Keratinocyte (primary cell): Measurements from ENCODE around the gene TP63. TPM values are rescaled to one million over a fixed set of nuclear protein-coding genes. Genes with fewer than 3 reads are reported as not detected.
A peak's percentile ranks its signal among the peaks of the same experiment; 100 is the strongest.

Source experiments
- DNase-seq: peaks from one replicate; pipeline ENCODE4 v3.0.0-alpha.2; 2011; ENCODE audit warnings: low read depth, missing footprints, low spot score
- FAIRE-seq: peaks from 2 replicates; lab custom pipeline; 2011; peaks lifted over from hg19 to GRCh38; lab: Jason Lieb, UNC
- H2AFZ ChIP-seq: 2 replicates; pipeline ENCODE4 v1.6.0; 2012; ENCODE audit warnings: low read length, control low read depth, inconsistent platforms; ENCODE audit not compliant: control insufficient read depth
- H3K27ac ChIP-seq: 2 replicates; pipeline ENCODE4 v1.5.1; 2011; ENCODE audit warnings: low read length; ENCODE audit not compliant: control insufficient read depth, insufficient read depth
- H3K27me3 ChIP-seq: 3 replicates; pipeline ENCODE4 v1.6.0; 2011; ENCODE audit warnings: low read length; ENCODE audit not compliant: control insufficient read depth, insufficient read depth; ENCODE audit errors: extremely low read depth
- H3K36me3 ChIP-seq, 2 experiments: 2 replicates in 1 of 2; 3 replicates in 1 of 2; pipeline ENCODE4 v1.5.1; 2011; ENCODE audit warnings: low read length in 2 of 2, mild to moderate bottlenecking in 1 of 2; ENCODE audit not compliant: control insufficient read depth in 2 of 2, insufficient read depth in 2 of 2; ENCODE audit errors: extremely low read depth in 1 of 2
- H3K4me1 ChIP-seq: 3 replicates; pipeline ENCODE4 v1.5.1; 2011; ENCODE audit warnings: low read length; ENCODE audit not compliant: control insufficient read depth, insufficient read depth; ENCODE audit errors: extremely low read depth
- H3K4me2 ChIP-seq: 3 replicates; pipeline ENCODE4 v1.6.0; 2011; ENCODE audit warnings: low read depth, low read length; ENCODE audit not compliant: control insufficient read depth, insufficient read depth; ENCODE audit errors: extremely low read depth
- H3K4me3 ChIP-seq, 3 experiments: fragments of 200-600 bp in 1 of 3; sonication (generic) in 1 of 3; 2 replicates in 2 of 3; 3 replicates in 1 of 3; pipeline ENCODE4 v1.5.1; 2011 to 2016; ENCODE audit warnings: low read length in 3 of 3, mild to moderate bottlenecking in 3 of 3, control low read depth in 2 of 3, inconsistent platforms in 1 of 3, low read depth in 1 of 3, mixed read lengths in 1 of 3, mixed run types in 1 of 3, moderate library complexity in 1 of 3; ENCODE audit not compliant: control insufficient read depth in 2 of 3, insufficient read depth in 2 of 3; ENCODE audit errors: extremely low read depth in 1 of 3
- H3K79me2 ChIP-seq: 2 replicates; pipeline ENCODE4 v1.6.0; 2012; ENCODE audit warnings: low read length; ENCODE audit not compliant: control insufficient read depth, insufficient read depth
- H3K9ac ChIP-seq: 3 replicates; pipeline ENCODE4 v1.6.0; 2011; ENCODE audit warnings: low read length; ENCODE audit not compliant: control insufficient read depth, insufficient read depth; ENCODE audit errors: extremely low read depth
- H3K9me1 ChIP-seq: 3 replicates; pipeline ENCODE4 v1.6.0; 2011; ENCODE audit warnings: low read length; ENCODE audit not compliant: control insufficient read depth, insufficient read depth; ENCODE audit errors: extremely low read depth
- H3K9me3 ChIP-seq: 2 replicates; pipeline ENCODE4 v1.5.1; 2012; ENCODE audit warnings: low read depth, low read length; ENCODE audit not compliant: control insufficient read depth
- H4K20me1 ChIP-seq: 3 replicates; pipeline ENCODE4 v1.6.0; 2011; ENCODE audit warnings: low read length; ENCODE audit not compliant: control insufficient read depth, insufficient read depth; ENCODE audit errors: extremely low read depth
- EZH2 ChIP-seq: IDR thresholded peaks from one replicate; pipeline ENCODE4 v1.6.1; 2012; ENCODE audit warnings: inconsistent platforms, mild to moderate bottlenecking, low read length, moderate library complexity
- dilution Hi-C: fragments of 300-500 bp; cut with MboI; formaldehyde crosslinking; loops from one replicate; pipeline ENCODE4 v1.7.0; 2020; ENCODE audit warnings: low sequenced_read_pairs; ENCODE audit not compliant: extremely low pct_ligation_motif_present
- polyA plus RNA-seq, 5 experiments: library from polyadenylated mRNA; depleted of rRNA in 3 of 5; stranded (reverse) in 3 of 5; stranded (forward) in 1 of 5; unstranded in 1 of 5; fragments of >200 nt; gene quantifications; 1 replicate in 1 of 5; 2 replicates in 3 of 5; 3 replicates in 1 of 5; pipeline versions ENCODE4 v1.2.1 to v1.2.3, GENCODE V29; 2011 to 2012; ENCODE audit warnings: missing spikeins in 2 of 5, low read depth in 1 of 5, low replicate concordance in 1 of 5
- TF ChIP-seq, protein P1 (sequence below), 3 experiments: IDR thresholded peaks in 1 of 3; conservative IDR thresholded peaks in 1 of 3; optimal IDR thresholded peaks in 1 of 3; 2 replicates in 2 of 3; 3 replicates in 1 of 3; pipeline versions ENCODE3 to v1.5.1; 2011; ENCODE audit warnings: low read length in 3 of 3, mild to moderate bottlenecking in 3 of 3, moderate library complexity in 2 of 3, control low read depth in 1 of 3, inconsistent platforms in 1 of 3; ENCODE audit not compliant: insufficient read depth in 2 of 3; ENCODE audit errors: extremely low read depth in 1 of 3

TP63 gene
- polyA plus RNA-seq, 1 donor (not counting 4 experiments of a cell fraction or from before 2014, with no cell fraction given), result 214 TPM

DNA sequence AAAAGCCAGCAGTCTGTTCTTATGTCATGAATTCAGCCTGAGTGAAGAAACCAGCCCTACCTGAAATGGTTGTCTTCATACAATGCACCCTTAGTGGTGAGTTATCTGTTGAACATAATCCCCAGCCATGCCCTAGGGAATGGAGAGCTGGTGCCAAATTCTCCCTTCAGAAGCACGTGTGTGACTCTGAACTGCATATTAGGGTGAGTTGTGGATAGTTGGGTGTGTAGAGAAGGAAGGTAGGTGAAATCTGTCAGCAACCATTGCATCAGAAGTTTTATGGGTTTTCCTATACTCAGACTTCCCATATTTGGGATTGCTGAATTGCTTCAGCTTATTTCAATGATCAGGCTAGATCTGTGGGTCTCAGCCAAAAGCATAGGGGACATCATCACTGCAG is 46.5 kb upstream of the TP63 start:
- FAIRE-seq, result no peak
- Histone ChIP-seq H3K27ac (peak overlapping the region; percentile 36), H4K20me1 (no peaks in the 10 kb centered on the region), H3K36me3 (no peaks in the 10 kb centered on the region), H3K4me3 (no peak overlapping the region), H3K9me3 (no peaks in the 10 kb centered on the region), H3K79me2 (no peaks in the 10 kb centered on the region), H3K9me1 (no peaks in the 10 kb centered on the region), H2AFZ (no peak overlapping the region), H3K4me2 (peak overlapping the region; percentile 18), H3K9ac (no peak overlapping the region), H3K27me3 (no peaks in the 10 kb centered on the region), H3K4me1 (peaks cover 57% of the 10 kb centered on the region)
- dilution Hi-C loops, result no loop called here
- TF ChIP-seq, protein P1, sequence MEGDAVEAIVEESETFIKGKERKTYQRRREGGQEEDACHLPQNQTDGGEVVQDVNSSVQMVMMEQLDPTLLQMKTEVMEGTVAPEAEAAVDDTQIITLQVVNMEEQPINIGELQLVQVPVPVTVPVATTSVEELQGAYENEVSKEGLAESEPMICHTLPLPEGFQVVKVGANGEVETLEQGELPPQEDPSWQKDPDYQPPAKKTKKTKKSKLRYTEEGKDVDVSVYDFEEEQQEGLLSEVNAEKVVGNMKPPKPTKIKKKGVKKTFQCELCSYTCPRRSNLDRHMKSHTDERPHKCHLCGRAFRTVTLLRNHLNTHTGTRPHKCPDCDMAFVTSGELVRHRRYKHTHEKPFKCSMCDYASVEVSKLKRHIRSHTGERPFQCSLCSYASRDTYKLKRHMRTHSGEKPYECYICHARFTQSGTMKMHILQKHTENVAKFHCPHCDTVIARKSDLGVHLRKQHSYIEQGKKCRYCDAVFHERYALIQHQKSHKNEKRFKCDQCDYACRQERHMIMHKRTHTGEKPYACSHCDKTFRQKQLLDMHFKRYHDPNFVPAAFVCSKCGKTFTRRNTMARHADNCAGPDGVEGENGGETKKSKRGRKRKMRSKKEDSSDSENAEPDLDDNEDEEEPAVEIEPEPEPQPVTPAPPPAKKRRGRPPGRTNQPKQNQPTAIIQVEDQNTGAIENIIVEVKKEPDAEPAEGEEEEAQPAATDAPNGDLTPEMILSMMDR (optimal IDR thresholded peaks at IDR 0.05 in 1 of 3, IDR thresholded peaks at IDR 0.05 in 1 of 3, conservative IDR thresholded peaks at IDR 0.05 in 1 of 3; ENCODE audit: extremely low read depth in 1 of 3, insufficient read depth in 2 of 3, low read length in 3 of 3), result no peak
- TF ChIP-seq EZH2, result no peak
- DNase-seq, result no peak

DNA sequence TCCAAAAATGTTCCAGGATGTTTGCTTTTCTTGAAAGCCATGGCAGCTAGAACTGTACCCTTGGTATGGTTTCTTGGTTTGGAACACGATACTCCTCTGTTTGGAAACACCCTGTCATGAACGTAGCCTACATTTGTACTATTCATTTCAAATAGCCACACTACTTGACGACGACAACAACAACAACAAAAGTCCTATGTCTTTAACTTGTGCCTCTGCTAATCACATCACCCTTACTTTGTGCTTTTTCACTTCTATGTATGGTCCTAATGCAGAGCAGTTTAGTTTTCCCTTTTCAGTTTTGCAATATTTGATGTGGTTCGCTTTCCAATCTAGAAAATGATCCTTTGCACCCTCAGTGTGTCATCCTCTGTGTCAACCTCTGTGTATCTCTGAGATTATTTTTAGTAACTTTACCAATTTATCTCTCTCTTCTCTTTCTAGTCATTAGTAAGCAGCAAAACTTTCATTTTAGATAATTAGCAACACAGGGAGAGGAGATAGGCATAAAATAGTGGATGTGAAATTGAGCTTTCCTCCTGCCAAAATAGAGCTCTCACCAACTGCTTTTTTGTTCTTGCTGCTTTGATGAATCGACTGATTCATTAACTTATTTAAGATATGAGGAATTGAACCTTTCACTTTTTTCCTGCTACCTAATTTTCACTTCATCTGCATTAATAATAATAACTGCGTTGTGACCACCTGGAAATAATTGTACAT is 44.1 kb upstream of the TP63 start:
- Histone ChIP-seq H3K9me3 (no peaks in the 10 kb centered on the region), H3K4me3 (no peak overlapping the region), H3K36me3 (no peaks in the 10 kb centered on the region), H4K20me1 (no peaks in the 10 kb centered on the region), H3K9ac (no peak overlapping the region), H3K9me1 (no peaks in the 10 kb centered on the region), H3K4me2 (no peak overlapping the region), H3K79me2 (no peaks in the 10 kb centered on the region), H3K27ac (peak overlapping the region; percentile 88), H2AFZ (peak overlapping the region; percentile 50), H3K27me3 (no peaks in the 10 kb centered on the region), H3K4me1 (peaks cover 55% of the 10 kb centered on the region)
- FAIRE-seq, result peak; percentile 73
- TF ChIP-seq EZH2, result no peak
- TF ChIP-seq, protein P1 (optimal IDR thresholded peaks at IDR 0.05 in 1 of 3, IDR thresholded peaks at IDR 0.05 in 1 of 3, conservative IDR thresholded peaks at IDR 0.05 in 1 of 3; ENCODE audit: extremely low read depth in 1 of 3, insufficient read depth in 2 of 3, low read length in 3 of 3), result no peak
- dilution Hi-C loops, result no loop called here
- DNase-seq, result no peak
